OCI-LY3 (cell line): Measurements from ENCODE around the gene GTF2H2C_2.
"Not testable (repeated sequence)": the region's sequence is repeated elsewhere in the genome, so short reads cannot be mapped to it uniquely, and the experiment has no call there.

ENCODE experiments used
- CTCF ChIP-seq: fragments of 200-600, 300-600 bp; sonication (generic); IDR thresholded peaks from 2 replicates; pipeline ENCODE4 v1.5.1; 2014; ENCODE audit warnings: antibody characterized with exemption, low read length, low read depth
- EZH2phosphoT487 ChIP-seq: fragments of 200-600 bp; shearing (Covaris generic); IDR thresholded peaks from 2 replicates; pipeline ENCODE4 v1.6.1; 2018; ENCODE audit warnings: antibody characterized with exemption, mixed run types, low read depth

DNA sequence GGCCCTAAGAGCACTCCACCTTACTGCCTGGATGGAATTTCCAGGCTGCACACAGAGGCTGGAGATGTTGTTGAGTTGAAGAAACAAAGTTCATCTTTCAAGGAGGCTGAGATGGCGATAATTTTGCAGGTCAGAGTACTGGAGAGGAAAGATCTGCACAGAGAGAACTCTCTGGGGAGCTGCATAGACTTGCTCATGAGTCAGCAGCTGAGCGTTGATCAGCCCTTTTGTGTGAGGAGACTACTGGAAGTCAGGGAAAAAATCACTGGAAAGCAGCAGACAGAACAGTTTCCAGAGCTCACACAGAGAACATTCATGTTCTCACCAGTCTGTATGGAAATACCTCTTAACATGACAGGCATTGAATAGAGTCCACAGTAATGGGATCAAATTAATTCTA, 23.4 kb downstream of the GTF2H2C_2 start:
- TF ChIP-seq CTCF, EZH2phosphoT487: not testable (repeated sequence)
